Stimulated activated CD8-positive, alpha-beta memory T cell treated with anti-CD3 and anti-CD28 coated beads, Interleukin-7, amount 100 ng/mL, for 24 hours (primary cell): ENCODE data around the gene HSDL1.

Source experiments
- DNase-seq: peaks from one replicate; pipeline ENCODE4 v3.0.0-alpha.2; 2020; ENCODE audit warnings: low read depth

Gene HSDL1

DNA sequence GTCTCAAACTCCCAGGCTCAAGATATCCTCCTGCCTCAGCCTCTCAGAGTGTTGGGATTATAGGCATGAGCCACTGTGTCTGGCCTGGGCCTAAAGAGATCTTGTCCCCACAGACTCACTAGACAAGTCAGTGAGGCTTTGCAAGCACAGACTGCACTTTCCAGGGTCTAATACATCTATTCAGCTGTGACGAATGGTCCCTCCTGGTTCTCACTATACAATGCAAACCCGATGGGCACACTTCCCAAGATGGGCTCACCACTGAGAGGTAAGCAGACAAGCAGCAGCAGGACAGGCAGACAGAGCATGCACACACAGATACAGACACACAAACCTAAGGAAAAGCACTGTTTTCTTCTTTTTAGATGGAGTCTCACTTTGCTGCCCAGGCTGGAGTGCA, 37.1 kb downstream of the HSDL1 start:
- no peak for DNase-seq

DNA sequence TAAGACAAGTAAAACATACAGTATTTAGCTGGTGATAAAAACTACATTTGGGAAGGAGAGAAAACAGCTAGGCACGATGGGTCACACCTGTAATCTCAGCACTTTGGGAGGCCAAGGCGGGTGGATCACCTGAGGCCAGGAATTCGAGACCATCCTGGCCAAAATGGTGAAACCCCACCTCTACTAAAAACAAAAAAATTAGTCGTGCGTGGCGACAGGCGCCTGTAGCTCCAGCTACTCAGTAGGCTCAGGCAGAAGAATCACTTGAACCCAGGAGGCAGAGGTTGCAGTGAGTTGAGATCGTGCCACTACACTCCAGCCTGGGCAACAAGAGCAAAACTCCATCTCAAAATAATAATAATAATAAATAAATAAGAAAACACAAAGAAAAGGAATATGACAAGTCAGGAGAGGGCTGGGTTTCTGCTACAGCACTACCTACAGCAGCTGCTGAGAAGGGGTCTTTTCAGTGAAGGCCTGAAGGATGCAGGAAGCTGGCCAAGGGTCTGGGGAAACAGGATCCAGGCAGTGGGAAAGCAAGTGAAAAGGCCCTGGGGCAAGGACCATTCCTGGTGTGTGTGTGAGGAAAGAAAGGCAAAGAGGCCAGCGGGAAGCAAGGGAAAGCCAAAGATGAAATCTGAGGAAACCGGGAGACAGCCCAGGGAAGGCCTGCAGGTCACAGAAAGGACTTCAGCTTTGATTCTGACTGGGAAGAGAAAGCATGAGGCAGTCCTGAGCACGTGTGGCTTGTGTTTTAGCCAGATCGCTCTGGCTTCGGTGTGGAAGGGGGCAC, 38.8 kb downstream of the HSDL1 start:
- no peak for DNase-seq

DNA sequence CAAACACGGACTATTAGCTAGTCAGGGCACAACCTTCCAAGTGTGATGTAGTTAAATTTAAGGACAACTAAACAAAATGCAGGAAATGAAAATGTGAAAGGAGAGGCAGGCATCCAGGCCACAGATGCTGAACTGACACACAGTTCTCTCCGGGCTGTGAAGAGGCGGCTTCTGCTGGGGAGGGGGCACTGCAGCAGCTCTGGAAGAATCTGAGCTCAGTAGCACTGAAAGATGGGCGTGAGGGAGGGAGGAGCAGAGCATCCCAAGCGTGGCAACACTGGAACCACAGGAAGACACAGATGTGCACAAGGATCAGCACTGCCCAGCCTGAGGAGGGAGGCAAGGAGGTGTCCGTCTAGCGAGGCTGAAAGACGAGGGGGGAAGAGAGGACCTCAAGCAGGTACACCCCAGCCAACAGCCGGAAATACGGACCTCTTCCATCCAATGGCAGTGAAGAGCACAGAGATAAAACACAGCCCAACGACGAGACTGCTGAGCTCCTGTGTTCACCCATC, 39.6 kb downstream of the HSDL1 start:
- no peak for DNase-seq

DNA sequence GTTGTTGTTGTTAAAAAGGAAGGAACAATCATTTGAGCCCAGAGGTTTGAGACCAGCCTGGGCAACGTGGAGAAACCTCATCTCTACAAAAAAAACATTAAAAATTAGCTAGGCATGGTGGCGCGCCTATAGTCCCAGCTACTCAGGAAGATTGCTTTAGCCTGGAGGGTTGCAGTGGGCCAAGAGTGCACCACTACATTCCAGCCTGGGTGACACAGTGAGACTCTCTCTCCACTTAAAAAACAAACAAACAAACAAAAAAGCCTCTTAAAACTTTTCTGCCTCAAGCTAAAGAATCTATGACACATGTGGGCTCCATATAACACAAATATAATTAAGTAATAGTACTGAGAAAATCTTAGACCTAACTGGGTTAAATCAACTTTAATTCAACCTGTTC, 40.7 kb downstream of the HSDL1 start:
- DNase-seq = no peak

DNA sequence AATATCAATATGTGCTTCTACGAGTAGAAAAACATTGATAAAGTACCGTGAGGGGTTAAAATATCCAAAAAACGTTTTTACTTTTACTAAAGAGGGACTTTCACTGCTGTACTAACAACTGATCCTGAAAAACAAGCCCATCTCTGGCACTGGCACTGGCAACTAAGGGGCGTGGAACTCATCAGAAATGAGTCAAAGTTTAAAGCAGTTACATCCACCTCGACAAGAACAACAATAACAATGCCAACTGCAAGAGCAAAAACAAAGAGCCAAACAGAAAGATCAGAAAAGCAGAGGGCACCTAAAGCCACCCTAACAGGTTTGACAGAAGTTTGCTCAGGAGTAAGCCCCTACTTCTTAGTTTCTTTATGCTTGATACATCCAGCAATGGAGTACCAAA, 41.3 kb downstream of the HSDL1 start:
- DNase-seq = no peak

DNA sequence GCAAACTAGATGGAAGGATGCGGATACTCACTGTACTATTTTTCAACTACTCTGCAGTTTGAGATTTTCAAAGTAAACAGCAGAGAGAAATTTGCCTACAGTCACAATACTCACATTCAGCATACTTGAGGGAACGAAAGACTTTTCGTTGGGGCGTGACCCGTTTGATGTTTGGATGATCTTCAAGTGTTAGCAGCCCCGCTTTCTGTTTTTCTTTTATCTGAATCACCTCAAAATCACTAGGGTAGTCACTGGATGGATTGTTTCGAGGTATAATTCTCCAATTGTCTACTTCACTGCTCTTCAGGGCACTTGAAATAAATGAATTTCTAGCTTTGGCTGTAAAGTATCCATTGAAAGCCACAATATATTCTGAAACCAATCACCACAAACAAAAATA, 46.0 kb downstream of the HSDL1 start:
- DNase-seq = no peak

DNA sequence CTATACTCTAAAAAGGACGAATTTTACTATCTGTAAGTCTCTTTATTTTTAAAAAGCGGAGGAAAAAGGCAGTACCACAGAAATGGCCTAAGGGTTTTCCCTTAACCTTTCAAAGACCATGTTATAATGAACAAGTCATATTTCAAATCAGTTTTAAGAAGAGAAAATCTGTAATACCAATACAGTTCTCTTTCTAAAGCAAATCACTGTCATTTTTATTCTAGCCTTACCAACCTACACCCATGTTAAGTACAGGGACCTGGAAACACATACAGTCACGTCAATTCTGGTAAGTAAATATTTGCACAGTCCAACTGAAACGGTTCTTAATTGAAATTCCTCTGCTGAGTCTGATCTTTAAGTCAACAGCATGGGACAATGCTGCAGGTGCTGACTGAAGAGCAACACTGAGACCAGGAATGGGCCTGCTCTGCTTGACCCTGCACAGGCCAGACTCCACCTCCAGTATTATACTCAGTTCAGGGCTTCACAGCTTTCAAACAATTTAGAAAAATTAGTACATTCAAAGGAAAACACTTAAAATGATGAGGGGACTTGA, 48.5 kb downstream of the HSDL1 start:
- no peak for DNase-seq

DNA sequence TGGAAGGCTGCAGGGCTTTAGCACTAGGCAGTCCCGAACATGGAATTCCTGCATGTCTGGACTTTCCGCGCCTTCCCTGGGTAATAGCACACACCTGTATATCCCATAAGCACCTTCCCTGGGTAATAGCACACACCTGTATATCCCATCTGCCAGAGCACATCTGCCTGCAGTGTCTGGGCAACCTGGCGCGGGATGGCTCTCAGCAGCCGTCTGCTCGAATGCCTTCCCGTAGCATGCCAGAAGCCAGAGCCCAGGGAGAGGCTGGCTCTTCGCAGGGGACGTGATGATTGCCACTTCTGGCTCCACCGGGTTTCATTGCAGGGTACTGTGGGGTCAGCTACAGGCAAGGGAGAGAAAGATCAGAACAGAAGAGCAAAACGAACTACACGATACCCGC, 49.5 kb downstream of the HSDL1 start:
- DNase-seq = no peak

DNA sequence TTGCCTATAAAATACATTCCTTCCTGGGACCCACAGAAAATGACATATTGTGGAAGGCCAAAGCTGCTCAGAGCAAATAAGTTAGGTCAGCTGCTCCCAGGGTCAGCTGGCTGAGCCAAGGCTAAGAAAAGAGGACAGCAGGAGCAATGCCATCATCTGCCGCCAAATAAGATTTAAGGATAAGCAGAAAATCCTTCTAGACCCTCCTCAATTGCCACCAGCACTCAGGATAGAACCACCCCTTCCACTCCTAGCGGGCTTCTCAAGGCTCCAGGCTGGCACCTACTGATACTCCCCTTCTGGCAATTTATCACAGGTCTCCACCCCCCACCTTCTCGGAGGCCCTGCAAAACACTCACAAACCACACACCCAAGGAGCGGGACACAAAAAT, 51.1 kb downstream of the HSDL1 start:
- DNase-seq = no peak

DNA sequence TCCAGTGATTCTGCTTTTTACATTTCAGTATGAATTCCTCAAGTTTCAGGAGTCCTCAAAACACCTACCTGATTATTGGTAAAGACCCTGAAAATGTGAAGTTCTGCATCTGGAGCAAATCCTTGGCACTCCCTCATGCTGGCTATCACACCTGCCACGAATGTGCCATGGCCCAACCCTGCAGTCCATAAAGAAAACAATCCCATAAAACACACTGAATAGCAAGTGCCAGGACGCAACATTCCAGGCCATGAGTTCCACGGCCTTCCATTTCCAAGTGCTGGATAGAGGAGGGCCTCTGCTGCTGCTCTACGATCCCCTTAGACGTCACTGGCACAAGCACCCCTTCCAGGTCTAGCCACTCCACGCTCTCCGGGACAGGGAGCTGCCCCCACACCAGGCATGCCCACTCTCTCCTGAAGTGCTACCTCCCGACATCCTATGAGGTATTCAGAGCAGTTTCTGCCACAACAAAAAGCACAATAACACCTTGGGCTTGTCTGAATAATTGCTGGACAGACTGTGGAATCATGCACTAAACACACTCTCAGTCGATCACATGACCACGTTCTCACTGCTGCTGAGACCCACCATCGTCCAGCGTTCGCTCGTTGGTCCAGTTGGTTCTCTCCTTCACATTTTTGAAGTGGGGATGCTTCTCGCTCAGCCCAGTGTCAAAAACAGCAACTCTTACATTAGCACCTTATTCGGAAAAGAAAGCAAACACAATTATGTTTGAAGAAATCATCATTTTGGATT, 51.7 kb downstream of the HSDL1 start:
- no peak for DNase-seq

DNA sequence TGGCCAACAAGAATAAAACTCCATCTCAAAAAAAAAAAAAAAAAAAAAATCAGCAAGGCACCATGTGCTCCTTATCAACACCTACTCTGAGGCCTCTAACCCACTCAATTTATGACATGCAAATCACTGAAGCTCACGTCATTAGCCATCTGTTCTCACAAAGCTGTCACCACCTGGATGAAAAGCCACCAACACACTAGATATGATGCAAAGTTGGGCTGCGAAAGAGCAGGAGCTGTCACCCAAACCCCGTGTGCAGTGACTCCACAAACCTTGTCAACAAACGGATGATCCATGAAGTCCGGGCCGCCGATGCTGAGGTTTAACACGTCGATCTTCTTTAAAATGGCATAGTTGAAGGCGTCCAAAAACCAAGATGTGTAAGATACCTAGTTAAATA, 53.5 kb downstream of the HSDL1 start:
- no peak for DNase-seq

DNA sequence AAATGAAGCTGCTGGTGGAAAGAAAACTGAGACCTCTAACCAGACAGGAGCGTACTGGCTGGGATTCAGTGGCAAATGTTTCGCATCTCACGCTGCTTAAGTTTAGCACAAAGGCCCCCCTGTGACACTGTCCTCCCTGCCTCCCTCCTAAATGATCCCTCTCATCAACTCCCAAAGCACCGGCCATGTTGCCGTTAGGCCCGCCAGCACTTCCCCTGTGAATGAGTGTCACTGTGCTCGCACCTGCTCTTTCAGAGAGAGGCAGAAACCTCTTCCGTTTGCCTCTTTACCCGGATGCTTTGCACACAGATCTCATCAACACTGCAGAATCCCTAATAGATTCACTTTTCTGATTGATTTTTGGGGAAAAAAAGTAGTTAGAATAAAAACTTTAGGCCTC, 54.8 kb downstream of the HSDL1 start:
- DNase-seq = no peak

DNA sequence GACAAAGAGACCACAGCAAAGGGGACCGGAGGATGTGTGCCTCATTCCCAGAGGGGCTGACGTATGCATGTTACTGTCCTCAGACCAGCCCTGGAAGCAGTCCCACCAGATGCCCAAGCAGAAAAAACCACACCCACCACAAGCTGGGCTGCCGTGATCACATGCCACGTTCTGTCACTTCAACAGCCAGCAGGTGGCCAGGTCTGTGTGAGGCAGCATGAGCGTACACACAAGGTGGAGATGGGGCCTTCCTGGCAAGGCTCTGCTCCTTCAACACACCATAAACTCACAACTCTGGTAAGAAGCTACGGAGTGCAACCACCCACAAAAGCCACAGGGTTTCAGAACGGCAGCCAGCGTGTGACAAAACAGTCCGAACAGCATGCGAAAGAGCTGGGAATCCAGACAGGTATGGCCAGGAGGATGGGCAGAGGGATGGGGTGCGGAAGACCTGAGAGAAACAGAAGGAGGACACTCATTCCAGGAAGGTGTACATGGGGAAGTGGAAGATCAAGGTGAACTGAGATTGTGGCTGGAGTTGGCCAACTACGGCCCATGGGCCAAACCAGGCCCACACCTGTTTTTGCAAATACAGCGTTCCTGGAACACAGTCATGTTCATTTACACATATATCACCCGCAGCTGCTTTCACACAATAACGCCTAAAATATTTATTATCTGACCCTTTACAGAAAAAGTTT, 56.1 kb downstream of the HSDL1 start:
- no peak for DNase-seq

DNA sequence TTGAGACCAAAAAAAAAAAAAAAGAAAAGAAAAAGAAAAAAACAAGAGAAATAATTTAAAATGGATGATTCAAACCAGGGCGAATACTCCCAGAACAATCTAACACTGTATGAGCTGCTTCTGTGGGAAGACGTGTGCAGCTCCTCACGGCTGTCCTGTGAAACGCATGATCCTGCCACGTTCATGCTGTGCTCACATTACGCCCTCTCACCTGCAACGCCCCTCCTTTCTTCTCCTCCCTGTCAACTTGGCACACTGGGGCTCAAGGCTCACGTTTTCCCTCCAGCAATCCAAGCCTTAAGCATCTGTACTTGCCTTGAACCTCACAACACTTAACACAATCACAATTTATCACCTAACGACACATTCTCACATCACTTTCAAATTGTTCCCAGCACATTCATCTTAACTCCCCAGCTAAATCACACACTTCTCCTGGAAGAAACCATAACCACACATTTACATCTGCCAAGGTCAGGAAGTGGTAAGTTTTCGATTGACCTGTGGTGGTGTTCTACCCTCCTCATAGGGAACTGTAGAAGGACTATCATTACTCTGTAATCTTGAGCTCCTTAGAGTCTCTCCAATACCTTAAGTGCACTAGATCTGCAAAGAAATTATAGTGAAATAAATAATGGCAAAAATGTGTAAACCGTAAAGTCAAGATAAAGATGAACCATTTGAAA, 57.4 kb downstream of the HSDL1 start:
- no peak for DNase-seq

DNA sequence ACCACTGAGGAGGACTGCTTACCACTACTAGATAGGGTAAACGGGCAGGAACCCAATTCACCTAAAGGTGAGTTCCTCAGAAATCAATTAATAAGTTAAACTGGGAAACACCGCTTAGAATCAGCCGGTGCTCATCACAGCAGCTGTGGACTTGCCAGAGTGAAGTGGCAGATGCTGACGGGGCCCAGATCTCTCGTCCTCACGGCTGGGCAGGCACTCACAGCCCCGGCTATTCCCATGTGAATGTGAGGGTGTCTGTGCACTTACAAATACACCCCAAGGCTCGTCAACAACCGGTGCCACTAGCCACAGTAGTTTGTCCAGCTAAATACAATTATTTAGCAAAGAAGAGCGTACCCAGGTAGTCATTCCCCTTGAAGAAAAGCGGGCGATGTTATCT, 58.0 kb downstream of the HSDL1 start:
- DNase-seq = no peak

DNA sequence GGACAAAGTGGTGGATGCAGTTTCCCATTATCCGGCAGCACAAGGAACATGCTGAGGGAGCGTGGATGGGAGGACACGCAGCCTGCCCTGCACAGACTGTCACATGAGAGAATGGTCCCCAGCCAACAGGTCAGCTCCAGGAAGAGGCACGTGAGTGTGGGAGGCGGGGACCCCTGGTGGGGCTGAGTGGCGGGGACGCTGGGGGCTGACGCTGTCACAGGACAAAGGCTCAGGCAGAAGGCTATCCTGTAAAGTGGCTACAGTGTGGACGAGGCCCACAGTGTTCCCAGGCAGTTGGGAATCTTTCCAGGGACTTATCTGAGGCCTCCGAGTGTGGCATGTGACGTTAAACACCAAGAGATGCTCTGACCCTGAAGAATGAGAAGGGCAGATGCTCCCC, 58.6 kb downstream of the HSDL1 start:
- no peak for DNase-seq

DNA sequence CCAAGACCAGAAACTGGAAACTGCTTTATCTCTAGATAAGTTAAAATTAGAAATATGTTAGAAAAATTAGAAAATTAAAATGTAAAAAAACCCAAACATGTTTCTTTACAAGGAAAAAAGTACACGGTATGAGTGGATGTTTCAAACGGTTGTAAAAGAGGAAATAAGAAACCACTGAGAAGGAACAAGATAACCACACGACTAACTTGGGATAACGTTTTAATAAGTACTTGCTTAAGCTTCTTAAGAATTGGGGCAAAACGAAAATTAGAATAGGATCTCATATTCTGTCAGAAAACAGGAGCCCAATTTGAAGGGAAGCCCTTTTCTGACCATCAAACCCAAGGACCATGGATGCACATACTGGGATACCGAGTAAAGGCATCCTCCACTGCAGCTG, 59.2 kb downstream of the HSDL1 start:
- no peak for DNase-seq

DNA sequence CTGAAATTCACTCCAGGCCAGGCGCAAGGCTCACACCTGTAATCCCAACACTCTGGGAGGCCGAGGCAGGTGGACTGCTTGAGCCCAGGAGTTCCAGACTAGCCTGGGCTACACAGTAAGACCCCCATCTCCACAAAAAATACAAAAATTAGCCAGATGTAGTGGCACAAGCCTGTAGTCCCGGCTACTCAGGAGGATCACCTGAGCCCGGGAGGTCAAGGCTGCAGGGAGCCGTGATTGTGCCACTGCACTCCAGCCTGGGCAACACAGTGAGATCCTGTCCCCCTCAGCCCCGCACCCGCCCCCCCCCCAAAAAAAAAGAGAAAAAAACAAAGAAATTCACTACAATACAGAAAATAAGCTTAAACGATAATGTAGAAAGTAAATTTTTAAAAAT, 59.7 kb downstream of the HSDL1 start:
- no peak for DNase-seq

DNA sequence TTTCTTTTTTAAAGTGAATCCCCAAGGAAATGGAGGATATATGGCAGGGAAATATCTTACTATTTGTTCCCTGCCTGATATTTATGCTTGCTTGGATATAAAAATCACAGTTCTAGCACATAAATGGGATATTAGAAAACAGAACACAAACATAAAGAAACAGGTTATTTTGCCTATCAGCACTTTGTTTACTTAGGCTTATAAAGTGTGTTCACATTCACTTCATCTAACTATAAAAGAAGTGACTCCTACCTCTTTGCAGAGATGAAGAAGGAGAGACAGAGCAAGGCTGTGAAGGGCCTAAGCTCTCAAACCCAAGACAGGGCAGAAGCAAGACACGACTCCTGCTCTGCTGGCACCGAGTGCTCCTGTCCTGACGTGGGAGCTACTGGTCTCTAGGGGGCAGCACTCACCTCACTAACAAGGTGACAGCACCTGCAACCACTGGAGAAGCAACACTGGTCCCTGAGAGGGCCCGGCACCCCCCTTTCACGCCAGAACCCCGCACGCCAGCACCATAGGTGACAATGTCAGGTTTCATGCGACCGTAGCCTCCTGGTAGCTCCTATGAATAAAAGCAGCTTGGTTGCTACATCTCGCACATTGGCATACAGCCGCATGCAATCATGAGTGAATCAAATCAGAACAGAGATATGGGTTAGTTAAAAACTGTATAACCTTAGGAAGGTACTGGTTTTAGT, 60.3 kb downstream of the HSDL1 start:
- DNase-seq = peak; percentile 36

DNA sequence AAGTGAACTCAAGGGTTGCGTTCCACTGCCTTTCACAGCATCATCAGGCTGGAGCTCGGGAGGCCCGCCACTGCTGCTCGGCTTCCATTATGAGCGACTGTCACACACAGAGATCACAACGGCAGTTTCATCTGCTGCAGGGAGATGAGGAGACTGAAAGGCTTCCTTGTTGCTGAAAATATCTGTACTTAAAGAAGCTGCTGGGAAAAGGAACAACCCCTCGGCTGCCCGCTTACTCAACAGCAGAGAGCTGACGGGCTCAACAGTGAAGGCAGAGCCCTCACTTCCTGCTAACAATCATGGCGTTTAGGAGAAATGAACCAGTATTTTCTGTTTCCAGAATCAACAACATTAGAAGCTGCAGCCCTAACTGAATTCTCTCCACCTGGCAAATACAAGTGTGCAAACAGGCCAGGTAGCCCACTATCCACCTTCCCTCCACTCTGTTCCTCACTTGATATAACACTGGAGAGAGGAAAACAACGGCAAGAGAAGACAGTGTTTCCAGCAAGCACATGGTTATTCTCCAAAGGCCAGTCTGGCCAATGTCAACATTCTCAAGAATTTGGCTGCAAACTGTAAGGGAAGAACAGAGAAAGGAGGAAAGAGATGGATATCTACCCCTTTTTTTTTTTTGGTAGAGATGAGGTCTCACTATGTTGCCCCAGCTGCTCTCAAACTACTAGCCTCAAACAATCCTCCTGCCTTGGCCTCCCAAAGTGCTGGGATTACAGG, 62.0 kb downstream of the HSDL1 start:
- DNase-seq = no peak

DNA sequence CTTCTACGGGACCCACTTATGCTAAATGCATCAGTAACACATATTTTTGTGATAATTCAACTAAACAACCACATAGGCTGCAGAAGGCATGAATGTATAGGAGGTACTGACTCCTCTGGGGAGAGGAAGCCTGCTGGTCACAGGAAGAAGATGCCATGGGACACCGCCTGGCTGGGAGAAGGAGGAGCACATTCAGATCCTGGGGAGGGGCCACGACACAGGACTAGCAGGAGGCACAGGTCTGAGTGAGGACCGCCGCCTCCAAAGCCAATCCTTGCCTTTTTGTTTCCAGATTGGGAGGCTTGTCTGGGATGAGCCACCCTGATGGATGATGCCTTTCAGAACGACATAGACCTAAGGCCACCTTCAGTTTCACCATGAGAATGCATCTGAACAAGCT, 62.9 kb downstream of the HSDL1 start:
- DNase-seq = no peak
